NCI-H2196 (cell line): ENCODE results near the gene SPECC1.
"Not testable (repeated sequence)": the region's sequence is repeated elsewhere in the genome, so short reads cannot be mapped to it uniquely, and the experiment has no call there.

Experiments used
- DNase-seq: peaks from one replicate; lab custom pipeline; 2025; ENCODE audit not compliant: unreplicated experiment; lab: John Stamatoyannopoulos, UW

SPECC1 gene

DNA sequence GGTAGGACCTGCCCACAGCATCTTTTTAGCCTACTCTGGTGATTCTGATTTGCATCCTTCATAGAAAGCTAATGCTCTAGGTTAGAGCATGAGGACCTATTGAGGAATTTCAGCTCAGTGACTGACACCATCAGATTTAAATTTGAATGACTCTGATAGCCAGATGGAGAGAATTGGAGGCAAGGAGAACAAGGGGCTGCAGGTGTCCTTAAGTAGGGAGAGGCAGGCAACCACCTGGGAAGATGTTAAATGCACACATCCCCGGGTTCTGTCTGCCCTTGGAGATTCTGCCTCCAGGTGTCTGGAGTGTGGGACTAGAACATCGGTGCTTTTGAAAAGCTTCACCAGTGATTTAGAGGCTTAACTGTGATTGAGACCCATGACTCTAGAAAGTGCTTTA, 221.8 kb downstream of the SPECC1 start:
- no peak for DNase-seq

DNA sequence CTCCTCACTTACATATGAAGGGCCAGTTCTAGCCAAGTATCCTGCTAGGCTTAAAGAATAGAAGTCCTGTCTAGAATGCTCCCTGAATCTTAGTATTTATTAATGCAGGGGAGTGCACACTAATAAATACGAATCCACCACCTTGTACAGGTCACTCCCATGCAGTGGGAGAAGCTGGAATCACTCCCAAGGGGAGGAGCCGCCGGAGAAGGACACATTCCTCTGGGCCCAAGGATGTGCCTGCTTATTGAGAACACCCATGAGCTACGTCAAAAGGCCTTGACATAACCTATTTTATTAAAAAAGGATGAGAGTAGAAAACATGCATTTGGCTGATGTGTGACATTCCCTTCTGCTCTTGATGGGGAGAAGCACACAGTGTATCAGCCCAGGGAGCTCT, 223.5 kb downstream of the SPECC1 start:
- DNase-seq: no peak

DNA sequence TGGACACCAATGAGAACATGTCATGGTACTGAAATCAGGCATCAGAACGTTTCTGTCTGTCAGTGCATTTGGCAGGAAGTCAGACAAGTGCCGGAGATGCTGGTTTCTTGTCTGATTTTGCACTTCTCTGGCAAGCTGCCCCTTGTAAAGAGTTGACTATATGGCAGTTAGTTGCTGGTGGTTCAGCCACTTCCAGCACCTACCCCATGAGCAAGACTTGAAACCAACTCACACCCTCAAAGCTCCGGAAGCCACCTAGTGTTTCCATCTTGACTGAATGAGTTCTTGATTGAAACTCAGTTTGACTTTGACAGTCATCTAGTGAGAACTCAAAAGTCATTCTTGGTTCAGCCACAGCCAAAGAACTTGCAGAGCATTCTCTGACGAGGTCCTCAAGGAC, 225.1 kb downstream of the SPECC1 start:
- DNase-seq: no peak

DNA sequence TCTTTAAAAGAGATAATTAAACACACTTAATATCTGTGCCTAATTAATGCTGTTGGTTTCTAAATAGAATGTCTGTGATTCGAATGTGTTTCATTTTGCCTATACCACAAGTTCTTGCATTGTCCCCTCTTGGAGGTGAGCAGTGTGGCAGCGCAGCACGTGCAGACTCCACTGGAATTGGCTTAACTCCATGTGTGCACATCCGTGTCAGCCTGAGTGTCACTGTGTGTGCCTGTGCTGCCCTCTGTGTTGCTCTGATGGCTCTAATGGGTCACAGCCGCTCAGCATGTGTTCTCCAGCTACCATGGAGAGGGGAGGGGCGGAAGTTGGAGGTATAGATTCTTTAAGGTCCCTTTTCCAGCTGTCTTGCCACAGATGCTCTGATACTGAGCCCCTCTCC, 226.6 kb downstream of the SPECC1 start:
- no peak for DNase-seq

DNA sequence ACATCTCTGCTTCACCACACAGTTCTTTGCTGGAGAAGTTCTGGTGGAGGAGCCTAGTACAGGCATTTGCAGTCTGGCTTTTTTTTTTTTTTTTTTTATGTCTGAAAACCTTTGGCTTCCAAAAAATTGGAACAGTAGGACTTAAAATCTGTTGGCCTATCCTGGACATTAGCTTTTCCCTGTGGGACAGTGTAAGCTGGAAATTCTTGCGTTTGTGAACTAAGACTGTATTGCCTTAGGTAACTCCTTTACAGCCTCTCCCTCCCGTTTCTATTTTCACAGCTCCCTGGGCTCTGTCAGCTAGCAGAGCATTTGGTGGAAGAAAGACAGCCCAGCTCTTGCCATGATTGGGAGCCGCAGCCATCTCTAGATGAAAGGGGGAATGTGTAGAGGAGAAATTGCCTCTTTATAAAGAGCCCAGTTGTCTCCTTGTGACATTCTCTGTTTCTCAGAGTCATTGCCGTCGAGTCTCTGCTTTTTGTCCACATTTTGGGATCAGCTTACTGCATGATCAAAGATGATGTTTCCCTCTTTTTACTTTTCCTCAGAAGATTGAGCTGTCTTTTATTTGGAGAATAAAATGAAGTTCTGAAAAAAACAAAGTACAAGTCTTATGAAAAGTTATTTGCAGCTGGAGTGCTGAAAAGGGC, 227.5 kb downstream of the SPECC1 start:
- DNase-seq: no peak

DNA sequence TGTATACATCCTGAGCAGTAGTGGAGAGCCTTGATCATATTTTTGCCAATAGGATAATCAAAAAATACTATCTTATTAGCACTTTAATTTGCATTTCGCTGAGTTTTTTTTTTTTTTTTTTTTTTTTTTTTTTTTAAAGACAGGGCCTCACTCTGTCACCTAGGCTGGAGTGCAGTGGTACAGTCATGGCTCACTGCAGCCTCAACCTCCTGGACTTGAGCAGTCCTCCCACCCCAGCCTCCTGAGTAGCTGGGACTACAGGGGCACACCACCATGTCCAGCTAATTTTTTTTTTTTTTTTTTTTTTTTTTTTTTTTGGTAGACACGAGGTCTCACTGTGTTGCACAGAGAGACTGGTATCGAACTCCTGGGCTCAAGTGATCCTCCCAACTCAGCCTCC, 230.6 kb downstream of the SPECC1 start:
- DNase-seq: not testable (repeated sequence)

DNA sequence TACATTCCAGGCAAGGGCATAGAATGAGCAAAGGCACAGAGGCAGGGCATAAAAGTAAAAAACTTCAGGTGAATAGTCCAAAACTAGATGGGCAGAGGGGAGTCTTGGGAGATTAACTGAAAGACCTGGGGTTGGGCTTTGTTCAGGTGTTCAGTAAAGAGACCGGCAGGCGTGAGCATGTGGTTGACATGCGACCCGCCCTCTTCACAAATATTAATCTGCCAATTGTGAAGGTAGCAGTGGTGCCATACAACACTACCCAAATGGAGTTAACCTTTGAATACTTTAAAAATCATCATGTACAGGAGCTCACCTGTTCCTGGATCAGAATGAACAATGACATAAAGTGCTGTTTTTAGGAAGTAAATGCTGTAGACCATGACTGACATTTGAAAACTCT, 232.7 kb downstream of the SPECC1 start:
- no peak for DNase-seq

DNA sequence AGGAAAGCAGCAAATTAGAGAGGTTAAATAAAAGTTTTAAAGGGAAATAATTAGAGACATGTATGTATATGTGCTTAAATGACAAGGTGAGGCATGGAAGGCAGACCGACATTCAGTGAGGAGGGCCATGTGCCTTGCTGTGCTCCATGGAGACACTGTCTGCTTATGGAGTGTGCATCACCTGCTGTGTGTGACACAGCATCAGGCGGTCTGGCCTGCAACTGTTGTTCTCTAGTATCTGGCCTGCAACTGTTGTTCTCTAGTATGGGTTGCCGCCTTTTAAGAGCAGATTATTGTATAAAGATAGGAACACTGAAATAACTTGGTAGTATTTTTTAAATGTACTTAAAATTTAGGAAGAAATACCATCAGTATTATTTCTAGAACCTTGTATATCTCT, 233.1 kb downstream of the SPECC1 start:
- no peak for DNase-seq

DNA sequence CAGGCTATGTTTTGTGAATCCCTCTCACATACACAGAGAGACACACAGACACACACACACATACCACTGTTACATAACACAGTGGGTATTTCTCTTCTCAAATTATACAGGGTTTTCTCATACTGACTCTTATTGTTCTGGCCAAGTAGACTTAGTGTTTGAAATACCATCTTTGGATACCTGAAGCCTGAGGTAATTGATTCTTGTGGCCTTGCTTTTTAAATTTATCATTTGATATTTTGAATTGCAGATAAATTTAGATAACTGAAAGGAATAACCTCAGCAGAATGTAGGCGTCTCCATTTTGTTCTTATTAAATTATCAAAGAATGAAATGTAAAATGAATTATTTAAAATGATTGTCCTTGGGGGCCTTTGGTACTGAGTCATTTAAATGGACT, 234.4 kb downstream of the SPECC1 start:
- DNase-seq: no peak

DNA sequence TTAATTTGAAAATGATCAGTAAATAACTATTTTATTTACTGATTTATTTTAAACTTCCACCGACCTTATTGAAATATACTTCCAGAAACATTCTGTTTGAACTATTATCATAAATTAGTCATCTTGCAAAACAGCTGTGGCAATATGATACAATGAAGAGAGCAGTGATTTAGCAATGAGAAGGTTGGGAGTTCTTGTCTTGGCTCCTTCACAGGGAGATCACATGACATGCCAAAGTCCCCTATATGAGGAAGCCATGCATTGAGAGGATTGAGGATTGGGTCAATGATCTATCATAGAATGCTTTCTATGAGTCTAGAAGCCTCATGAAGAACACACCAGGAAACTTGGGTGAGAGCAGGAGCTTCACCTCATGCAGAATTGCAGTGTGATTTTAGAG, 235.5 kb downstream of the SPECC1 start:
- no peak for DNase-seq

DNA sequence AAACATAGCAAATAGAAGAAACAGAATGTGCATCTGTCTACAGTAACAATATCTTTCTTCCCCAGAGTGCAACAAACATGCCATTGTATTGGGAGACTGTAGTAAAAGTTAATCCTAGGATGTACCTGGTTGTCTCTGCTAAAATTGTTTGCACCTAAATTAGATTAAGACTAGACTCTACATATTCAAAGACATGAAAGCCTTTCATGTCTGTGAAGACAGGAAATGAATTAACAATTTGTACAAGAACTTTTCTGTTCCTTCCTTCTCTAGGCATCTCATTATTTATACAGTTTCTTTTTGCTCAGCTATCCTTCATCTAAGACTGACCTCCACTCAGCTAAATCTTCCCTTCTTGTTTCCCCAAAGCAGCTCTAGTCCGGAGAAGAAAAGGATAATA, 237.5 kb downstream of the SPECC1 start:
- no peak for DNase-seq

DNA sequence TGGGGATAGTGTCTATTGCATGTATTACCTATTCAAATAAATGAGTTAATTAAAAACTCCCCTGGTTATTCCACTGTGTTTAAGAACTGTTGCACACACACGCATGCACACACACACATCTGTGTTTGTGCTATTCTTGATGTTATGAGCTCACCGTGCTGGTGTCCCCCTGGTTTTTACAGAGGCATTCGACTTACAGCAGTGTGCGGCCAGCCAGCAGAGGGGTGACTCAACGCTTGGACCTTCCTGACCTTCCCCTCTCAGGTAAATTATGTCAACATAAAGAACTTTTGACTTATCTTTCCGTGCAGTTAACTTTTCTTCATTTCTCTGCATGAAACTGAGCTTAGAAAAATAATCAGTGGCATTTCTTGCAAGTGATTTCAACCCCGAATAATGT, 244.2 kb downstream of the SPECC1 start:
- DNase-seq: no peak

DNA sequence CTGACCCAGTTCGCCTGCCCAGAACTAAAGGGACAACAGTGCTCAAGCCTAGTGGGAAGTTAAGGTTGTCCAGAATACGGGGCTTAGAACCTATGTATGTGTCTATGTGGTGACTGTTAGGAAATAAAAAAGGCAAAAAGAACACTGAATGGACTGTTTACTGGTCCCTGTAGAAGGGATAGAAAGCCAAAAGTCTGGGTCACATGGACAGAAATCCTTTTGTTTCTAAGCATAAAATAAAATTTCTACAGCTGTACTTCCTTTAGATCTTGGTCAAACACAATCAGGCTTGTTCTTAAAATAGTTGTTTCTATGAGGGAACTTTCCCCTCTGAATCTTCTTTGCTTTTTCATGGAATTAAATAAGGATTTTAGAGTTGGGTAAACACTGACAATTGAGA, 245.4 kb downstream of the SPECC1 start:
- no peak for DNase-seq

DNA sequence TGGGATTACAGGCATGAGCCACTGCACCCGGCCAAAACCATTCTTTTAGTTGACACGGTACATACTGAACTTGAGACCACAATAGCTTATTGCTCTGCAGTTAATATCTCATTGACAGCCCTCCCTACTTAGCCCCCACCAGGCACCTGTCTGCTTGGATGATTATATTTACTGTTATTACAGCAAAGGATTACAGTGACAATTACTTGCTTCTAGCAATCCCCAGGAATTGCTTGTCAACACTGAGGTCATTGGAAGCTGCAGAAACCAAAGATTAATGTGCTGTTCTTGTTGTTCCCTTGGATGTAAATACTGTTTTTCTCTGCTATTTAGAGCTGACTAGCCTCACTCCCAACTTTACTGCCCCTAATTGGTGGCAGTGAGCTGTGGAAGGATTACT, 247.0 kb downstream of the SPECC1 start:
- no peak for DNase-seq

DNA sequence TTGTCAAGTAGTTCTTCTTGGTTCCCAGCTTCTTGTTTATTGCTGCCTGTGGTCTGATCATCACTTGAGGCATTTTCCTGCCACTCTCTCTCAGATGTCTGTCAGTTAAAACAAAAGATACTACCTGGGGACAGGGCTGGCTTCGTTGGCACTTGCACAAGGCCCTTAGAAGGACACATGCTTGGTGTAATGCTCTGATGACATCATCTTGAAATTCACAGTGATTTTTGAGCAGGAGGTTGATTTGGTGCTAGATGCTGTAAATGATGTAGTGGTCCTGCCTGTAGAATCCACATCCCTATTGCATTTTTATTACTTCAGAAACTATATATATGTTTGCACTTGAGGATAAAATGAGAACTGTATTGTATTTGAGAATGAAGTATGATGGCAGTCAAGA, 247.8 kb downstream of the SPECC1 start:
- no peak for DNase-seq

DNA sequence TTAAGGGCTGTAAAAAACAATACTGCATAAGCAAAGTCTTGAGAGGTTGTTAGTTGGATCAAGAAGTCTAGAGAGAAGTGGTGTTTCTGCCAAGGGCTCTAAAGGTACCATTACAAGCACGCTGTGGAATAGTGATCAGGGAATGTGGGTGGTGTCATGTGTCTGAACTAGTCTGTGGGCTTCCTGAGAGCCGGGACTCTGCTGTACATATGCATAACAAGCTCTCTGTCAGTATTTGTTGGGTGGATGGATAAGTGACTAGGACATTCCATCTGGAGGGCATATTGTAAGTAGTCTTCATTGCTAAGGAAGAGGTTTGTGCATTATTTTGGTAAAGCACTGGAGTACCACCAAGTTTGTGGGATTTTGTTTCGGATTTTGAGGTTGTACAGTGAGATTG, 248.6 kb downstream of the SPECC1 start:
- no peak for DNase-seq

DNA sequence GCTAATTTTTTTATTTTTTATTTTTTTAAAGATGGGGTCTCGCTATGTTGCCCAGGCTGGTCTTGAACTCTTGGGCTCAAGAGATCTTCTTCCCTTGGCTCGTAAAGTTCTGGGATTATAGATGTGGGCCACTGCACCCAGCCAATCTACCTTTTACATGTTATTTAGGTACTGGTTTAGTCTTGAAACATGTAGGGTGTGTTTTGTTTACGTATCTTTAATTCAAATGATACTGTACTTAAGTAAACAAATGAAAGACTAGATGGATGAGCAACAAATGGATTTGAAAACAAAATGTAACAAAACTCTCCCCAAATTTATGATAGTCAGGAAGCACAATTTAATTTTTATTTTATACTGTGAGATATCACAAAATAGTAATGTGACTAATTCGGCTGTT, 250.5 kb downstream of the SPECC1 start:
- DNase-seq: no peak

DNA sequence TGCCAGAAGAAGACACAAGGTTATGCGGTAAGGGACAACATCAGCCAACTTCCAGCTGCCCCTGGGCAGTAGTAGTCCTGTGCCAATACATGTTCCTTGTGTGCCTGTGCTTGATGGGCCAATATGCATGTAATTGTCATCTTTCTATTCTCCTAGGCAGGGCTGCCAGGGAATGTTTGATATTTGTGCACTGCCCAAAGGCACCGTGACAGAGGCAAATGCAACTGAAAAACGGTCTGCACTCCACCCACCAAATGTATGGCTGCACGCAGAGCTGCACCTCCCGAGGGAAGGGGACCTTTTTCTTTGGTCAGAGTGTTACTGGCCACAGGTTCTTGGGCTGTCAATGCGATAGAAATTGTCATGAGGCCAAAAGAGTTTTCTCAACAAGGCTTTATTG, 251.1 kb downstream of the SPECC1 start:
- no peak for DNase-seq

DNA sequence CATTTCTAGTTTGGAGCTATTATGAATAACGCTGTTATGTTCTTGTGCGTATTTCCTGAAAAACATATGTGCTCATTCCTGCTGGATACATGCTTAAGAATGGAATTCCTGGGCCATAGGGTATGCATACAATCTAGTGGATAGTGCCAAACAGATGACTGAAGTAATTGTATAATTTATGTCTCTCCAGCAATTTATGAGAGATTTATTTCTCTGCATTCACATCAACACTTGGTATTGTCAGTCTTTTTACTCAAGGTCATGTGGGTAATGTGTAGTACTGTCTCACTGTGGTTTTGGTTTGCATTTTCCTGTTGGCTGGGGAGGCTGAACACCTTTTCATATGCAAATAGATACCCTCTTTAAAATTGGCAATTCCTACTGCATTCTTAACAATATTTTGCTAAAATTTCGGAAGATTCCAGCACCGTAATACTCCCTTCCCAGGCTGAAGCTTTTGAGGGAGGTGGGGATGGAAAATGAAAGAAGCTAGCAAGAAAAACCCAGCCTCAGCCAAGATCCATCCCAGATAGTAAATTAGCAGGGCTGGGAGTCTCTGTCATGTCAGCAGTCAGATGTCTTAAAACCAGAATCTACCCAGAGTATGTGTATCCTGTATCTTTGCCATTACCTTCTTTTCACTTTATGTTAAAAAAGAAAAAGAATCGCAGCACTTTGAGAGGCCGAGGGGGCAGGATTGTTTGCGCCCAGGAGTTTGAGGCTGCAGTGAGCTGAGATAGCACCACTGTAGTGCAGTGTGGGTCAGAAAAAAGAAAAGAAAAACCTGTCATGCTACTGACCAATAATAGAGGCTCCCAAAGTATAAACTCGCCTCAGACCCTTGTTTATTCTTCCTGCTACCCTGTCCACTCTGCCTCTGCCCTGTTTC, 253.3 kb downstream of the SPECC1 start:
- no peak for DNase-seq

DNA sequence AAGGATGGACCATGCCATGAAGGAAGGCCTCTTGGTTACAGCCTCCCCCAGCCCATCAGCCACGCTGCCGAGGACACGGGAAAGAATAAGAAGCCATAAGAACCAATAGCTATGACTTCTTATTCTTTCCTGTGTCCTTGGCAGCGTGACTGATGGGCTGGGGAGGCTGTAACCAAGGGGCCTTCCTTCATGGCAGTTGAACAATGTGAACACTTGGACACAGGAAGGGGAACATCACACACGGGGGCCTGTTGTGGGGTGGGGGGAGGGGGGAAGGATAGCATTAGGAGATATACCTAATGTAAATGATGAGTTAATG, 253.9 kb downstream of the SPECC1 start:
- DNase-seq: not testable (repeated sequence)

DNA sequence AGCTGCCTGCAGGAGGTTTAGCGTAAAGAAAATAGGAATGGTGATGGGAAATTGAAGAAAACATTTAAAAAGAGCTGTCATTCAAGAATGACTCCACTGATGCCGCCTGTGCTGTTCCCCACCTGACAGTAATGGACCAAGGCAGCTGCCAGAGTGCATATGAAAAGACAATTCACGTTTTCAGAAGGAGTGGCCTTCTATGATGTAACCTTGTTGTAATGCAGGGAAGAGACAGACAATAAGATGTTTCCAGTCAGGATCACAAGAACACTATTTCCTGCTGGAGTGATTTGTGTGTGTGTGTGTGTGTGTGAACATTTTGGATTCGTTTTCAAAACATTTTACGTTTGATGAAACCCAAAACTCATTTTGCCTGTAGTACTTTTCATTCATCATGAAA, 254.4 kb downstream of the SPECC1 start:
- no peak for DNase-seq

DNA sequence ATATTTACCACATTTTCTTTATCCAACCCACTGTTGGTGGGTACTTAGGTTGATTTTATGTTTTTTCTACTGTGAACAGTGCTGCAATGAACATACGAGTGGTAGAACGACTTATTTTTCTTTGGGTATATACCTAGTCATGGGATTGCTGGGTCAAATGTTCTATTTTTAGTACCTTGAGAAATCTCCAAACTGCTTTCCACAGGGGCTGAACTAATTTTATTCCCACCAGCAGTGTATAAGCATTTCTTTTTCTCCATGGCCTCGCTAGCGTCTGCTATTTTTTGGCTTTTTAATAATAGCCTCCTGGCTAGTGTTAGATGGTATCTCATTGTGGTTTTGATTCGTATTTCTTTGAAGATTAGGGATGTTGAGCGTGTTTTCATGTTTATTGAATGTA, 255.8 kb downstream of the SPECC1 start:
- no peak for DNase-seq
